GM19452 (cell line): ENCODE measurements around the gene NPNT.

ENCODE experiments used
- ATAC-seq: cut with Tn5 transposase; IDR thresholded peaks from one replicate; pipeline ENCODE4 v1.9.1; 2021; ENCODE audit not compliant: unreplicated experiment

The NPNT gene

GRCh38 chr4:105912633-105913032, 17.4 kb downstream of the NPNT start:
- ATAC-seq = no peak

- no peak for ATAC-seq
These were observed 22.0 kb downstream of the NPNT start for GRCh38 chr4:105917171-105917685.

- no peak for ATAC-seq
These were observed 26.0 kb downstream of the NPNT start for GRCh38 chr4:105921301-105921700.

GRCh38 chr4:105923497-105924238, 28.4 kb downstream of the NPNT start:
- ATAC-seq = no peak

- ATAC-seq = no peak
These were observed 29.1 kb downstream of the NPNT start for GRCh38 chr4:105924341-105924740.

- ATAC-seq = no peak
These were observed 35.4 kb downstream of the NPNT start for GRCh38 chr4:105930698-105931097.

- no peak for ATAC-seq
These were observed 37.8 kb downstream of the NPNT start for GRCh38 chr4:105933083-105933482.

- no peak for ATAC-seq
These were observed 39.1 kb downstream of the NPNT start for GRCh38 chr4:105934386-105934785.

GRCh38 chr4:105936901-105937300, 41.6 kb downstream of the NPNT start:
- no peak for ATAC-seq

GRCh38 chr4:105937759-105938158, 42.5 kb downstream of the NPNT start:
- no peak for ATAC-seq

- no peak for ATAC-seq
These were observed 48.0 kb downstream of the NPNT start for GRCh38 chr4:105943234-105943633.

- ATAC-seq = no peak
These were observed 49.3 kb downstream of the NPNT start for GRCh38 chr4:105944540-105944939.

GRCh38 chr4:105946771-105947170, 51.5 kb downstream of the NPNT start:
- ATAC-seq = no peak

- ATAC-seq = no peak
These were observed 55.4 kb downstream of the NPNT start for GRCh38 chr4:105950701-105951100.

- ATAC-seq = no peak
These were observed 55.9 kb downstream of the NPNT start for GRCh38 chr4:105951198-105951597.

- ATAC-seq = no peak
These were observed 57.3 kb downstream of the NPNT start for GRCh38 chr4:105952591-105952990.

- ATAC-seq = no peak
These were observed 61.3 kb downstream of the NPNT start for GRCh38 chr4:105956569-105956968.

GRCh38 chr4:105957680-105958079, 62.4 kb downstream of the NPNT start:
- no peak for ATAC-seq

- no peak for ATAC-seq
These were observed 68.5 kb downstream of the NPNT start for GRCh38 chr4:105963461-105964400.

GRCh38 chr4:105965183-105965800, 70.0 kb downstream of the NPNT start:
- ATAC-seq = no peak

GRCh38 chr4:105966051-105966450, 70.8 kb downstream of the NPNT start:
- ATAC-seq = no peak
